Lung microvascular endothelial cell (primary cell): ENCODE results near the gene CDT1. TPM values are rescaled to one million over a fixed set of nuclear protein-coding genes. Genes with fewer than 3 reads are reported as not detected.
A peak's percentile ranks its signal among the peaks of the same experiment; 100 is the strongest.
"Not testable (repeated sequence)": the region's sequence is repeated elsewhere in the genome, so short reads cannot be mapped to it uniquely, and the experiment has no call there.

Experiments used
- DNase-seq, 2 donors: peaks; one replicate each; pipeline versions ENCODE4 v3.0.0 to v3.0.0-alpha.2; 2010; ENCODE audit warnings: low read depth in 2 of 2
- total RNA-seq: library from RNA; depleted of rRNA; stranded (reverse); fragments of >200 nt; gene quantifications from 2 replicates; pipeline ENCODE4 v1.2.1, GENCODE V29; 2014

Gene CDT1
- total RNA-seq, 1 donor from 2014 or later = 1.8 TPM

DNA sequence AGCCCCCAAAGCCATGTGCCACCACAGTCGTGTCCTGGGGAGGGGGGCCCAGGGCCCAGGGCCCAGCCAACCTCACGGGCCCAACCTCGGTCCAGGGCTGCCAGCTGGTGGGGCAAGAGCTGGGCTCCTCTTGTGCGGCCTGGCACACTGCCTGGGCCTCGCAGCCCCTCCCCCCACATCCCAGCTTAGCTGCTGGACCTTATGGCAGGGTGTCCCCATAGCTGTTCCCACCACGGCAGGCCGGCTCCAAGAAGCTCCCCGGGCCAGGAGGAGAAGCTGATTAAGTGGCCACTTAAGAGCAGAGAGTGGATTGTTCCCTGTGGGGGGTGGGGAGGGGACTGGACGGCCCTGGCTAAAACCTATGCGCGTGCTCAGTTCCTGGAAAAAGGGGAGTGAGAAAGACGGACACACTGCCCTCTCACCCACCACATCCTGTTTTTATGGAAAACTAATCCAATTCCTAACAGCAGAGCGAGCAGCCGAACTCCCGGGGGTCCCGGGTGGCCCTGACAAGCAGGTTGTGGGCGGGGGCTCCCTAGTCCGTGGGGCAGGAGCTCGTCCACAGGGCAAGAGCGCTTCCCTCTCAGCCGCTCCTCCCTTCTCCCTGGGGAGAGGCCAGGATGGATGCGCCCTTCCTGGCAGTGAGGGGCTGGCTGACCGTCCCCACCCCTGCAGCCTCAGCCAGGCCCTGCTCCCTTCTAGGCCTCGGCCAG lies 35.4 kb upstream of the CDT1 start:
- DNase-seq = peak; percentile 63 to 96

DNA sequence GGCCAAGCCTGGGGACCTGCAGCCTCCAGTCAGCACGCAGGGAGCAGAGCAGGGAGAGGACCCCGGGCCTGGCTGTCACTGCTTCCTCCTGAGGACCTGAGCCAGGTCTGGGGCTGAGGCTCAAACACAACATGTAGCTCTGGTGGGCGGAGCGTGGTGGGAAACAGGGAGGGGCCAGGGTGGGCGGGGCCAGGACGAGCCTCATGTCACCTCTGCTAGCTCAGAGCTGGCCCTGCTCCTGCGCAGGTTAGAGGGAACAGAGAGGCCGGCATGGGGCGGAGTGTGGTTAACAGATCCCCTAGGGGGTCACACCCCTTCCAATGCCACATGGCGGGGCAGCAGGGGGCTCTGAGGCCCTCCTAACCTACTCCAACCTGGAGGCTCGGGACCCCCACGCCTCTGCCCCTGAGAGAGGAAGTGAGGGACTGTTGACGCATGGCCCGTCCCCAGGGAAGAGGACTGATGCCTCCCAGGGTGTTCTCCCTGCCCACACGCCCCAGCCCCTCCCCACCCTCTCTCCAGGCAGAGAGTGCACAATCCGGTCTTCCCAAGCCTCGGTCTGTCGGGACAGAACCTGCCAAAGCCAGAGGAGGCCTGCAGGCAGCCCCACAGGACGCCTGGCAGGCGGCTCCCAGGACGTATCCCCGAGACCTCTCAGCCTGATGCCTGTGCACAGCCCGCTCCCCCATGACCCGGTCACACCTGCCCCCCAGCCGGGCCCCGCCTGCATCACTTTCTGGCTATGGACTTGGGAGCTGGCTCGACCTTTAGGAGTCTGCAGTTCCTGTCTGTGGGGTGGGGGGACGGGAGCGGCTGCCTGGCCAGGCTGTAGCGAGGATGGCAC lies 33.8 kb upstream of the CDT1 start:
- peak in 1 of 2 donors; percentile 87 for DNase-seq

DNA sequence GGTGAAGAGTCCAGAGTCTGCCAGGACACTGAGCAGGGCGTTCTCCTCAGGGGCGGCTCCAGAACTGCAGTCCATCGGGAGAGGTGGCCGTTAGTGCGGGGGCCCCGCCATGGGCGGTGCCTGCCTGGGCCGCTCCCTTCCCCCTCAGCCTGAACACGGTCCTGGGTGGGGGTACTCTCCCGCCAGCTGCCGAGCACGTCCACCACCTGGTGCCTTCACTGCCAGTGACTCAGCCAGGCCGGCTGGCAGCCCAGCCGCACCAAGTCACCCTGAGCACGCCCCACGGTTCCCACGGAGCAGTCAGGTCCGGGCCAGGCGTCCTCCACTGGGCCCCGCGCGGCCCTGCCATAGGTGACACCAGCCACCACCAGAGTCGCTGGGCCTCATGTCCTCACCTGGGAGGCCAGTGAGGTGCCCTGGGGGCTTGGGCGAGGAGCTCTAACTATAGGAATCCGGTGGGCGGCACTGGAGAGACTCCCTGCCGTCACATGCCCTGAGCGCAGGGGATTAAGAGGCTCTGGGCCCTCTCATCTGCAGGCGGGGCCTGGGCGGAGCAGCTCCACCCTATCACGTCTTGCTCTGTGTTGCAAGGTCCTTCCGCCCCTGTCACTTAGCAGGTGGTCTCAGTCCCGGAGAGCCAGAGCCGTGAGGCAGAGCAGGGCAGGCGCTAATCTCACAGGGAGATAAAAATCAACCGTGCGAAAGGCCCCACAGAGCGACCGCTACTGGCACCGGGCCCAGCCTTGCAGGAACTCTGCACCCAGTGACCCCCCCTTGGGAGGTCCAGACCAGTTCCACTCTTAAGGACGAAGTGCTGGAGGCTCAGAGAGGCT lies 32.9 kb upstream of the CDT1 start:
- peak; percentile 51 to 83 for DNase-seq

DNA sequence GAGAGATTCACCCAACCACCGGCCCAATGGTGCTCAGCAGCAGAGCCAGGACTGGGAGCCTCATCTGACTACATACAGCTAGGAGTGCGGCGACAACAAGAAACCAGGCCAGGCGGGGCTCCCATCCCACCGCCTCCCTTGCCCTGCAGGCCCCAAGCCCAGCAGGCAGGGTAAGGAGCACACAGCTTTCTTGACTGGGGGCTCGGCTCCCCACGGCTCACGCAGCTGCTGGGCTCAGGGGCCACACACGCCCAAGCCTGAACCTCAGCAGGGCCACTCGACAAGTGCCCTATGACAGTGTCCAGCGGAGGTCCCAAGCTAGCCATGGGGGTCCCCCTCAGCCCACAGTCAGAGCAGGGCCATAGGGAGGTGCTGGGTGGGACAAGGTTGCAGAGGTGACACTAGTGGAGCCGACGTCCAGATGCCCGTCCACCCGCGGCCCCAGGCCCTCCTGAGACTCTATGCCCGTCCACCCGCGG lies 32.3 kb upstream of the CDT1 start:
- DNase-seq = no peak

DNA sequence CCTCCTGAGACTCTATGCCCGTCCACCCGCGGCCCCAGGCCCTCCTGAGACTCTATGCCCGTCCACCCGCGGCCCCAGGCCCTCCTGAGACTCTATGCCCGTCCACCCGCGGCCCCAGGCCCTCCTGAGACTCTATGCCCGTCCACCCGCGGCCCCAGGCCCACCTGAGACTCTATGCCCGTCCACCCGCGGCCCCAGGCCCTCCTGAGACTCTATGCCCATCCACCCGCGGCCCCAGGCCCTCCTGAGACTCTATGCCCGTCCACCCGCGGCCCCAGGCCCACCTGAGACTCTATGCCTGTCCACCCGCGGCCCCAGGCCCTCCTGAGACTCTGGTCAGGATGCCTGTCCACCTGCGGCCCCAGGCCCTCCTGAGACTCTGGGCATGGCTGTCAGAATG lies 31.8 kb upstream of the CDT1 start:
- DNase-seq = not testable (repeated sequence)

DNA sequence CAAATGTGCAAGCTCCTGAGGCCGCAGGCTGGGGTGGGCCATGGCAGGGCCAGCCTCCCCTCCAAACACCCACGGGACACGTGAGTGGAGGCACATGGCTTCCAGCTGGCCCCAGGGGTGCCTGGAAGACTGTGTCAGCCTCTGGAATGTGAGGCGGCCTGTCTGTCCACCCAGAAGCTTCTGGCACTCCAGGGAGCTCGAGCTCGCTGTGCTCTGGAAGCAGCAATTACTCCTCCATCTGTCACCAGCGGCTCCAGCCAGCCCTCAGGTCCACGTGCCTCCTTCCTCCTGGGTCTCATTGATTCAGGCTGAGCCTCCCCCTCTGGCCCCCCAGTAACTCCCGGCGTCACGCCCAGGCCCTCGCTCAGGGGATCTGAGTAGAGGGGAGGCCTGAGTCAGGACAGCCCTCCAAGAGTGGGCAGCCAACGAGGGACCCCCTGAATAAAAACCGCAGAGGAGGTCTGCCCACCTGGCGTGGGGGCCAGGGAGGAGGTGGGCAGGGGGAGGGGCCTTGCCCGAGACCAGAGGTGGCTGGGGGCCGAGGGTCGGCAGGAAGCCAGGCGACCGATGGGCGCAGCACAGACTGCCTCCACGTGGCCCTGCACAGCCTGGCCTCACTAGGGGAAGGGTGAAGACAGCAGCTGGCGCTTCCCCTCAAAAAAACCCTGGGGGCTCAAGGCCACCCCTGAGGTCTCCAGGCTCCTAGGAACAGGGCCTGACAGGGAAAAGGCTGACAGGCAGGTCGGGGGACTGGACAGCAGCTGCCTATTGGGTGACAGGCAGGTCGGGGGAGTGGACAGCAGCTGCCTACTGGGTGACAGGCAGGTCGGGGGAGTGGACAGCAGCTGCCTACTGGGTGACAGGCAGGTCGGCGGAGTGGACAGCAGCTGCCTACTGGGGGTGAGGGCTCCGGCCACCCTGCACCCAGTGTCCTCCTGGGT lies 30.4 kb upstream of the CDT1 start:
- peak; percentile 47 to 69 for DNase-seq

GRCh38 chr16:88773812-88774291 lies 29.7 kb upstream of the CDT1 start:
- DNase-seq = peak; percentile 86 to 88

- no peak for DNase-seq
These were observed 28.8 kb upstream of the CDT1 start for GRCh38 chr16:88774544-88775393.

GRCh38 chr16:88775825-88776224 lies 27.8 kb upstream of the CDT1 start:
- no peak for DNase-seq

DNA sequence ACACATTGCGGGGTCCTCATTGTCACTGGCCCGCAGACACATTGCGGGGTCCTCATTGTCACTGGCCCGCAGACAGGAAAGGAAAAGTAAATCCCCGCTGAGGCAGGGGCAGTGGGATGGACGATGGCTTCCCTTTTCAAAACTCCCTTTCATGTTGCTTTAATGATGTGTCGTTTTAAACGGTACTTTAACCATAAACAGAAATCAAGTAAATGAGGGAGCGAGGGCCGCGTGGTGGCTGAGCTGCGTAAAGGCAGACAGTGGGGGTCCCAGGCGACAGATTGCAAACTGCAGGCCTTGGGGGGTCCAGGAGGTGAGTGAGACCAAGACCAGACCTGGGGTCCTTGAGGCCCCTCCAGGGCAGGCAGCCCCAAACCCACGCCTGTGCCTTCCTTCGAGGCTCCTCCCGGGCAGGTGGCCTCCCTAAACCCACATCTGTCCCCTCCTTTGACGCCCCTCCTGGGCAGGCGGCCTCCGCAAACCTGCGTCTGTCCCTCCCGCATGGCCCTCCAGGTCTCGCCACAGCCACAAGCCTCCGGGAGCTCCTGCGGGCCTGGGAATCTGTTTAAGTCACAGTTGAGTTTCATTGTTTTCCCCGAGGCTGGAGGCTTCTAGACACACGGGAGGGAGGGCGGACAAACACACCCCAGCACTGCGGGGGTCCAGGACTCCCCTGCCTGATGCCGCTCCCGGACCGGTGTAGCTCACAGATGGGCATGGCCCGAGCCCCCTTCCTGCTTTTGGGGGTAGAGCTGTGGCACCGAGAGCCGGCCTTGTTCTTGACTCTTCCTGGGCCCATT lies 25.9 kb upstream of the CDT1 start:
- DNase-seq = no peak

DNA sequence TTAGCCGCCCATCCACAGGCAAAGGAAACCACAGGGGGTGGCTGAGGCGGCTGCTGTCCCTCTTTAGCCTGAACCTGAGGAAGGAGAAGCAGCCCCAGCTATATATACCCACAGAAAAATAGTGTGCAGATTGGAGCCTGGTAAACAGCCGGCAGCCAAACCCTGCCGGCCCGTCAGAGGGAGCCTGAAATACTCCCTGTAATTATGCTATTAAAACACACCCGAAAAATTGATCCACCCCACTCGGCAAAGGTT lies 25.4 kb upstream of the CDT1 start:
- no peak for DNase-seq

- DNase-seq = no peak
These were observed 25.0 kb upstream of the CDT1 start for GRCh38 chr16:88778541-88779065.

- peak in 1 of 2 donors; percentile 61 for DNase-seq
These were observed 24.0 kb upstream of the CDT1 start for GRCh38 chr16:88779406-88780141.

DNA sequence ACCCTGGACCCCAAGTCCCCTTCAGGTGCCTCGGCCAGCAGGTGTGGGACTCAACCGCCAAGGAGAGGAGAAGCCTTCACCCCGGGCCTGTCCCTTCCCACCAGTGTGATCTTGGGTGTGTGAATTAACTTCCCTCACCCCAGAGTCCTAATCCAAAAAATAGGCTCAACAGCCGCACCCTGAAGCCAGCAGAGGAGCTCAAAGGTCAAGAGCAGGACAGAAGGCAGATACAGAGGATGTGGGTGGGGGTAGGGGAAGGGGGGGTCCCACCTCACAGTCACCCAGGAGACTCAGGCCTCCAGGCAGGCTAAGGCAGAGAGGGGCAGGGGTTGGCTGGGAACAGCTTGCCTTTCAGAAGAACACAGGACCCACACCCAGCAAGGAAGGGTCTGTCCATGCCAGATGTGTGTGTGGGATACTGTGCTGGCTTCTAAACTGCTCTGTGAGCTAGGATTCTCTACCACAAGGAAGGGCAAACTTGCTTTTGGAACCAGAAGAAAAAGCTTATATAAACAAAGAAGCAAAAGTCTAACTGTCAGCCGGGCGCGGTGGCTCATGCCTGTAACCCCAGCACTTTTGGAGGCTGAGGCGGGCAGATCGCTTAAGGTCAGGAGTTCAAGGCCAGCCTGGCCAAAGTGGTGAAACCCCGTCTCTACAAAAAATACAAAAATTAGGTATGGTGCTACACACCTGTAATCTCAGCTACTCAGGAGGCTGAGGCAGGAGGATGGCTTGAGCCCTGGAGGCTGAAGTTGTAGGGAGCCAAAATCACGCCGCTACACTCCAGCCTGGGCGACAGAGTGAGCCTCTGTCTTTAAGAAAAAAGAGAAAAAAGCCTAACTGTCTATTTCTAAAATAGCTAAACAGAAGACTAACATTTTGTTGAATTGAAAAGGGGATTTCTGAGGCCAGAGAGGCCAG lies 23.2 kb upstream of the CDT1 start:
- no peak for DNase-seq

- no peak for DNase-seq
These were observed 22.2 kb upstream of the CDT1 start for GRCh38 chr16:88781140-88782077.
